HepG2 (cell line): ENCODE data around the gene COPS6.

Source experiments
- KLF6 ChIP-seq: IDR thresholded peaks from 2 replicates; pipeline ENCODE4 v1.8.0; 2016; ENCODE audit warnings: missing biosample characterization, missing genetic modification reagents
- NR2F2 ChIP-seq: IDR thresholded peaks from 2 replicates; pipeline ENCODE4 v1.6.1; 2012; ENCODE audit warnings: low read depth, inconsistent platforms, borderline replicate concordance
- SUZ12 ChIP-seq: fragments of 150-350 bp; IDR thresholded peaks from 2 replicates; pipeline ENCODE4 v1.6.1; 2014; ENCODE audit warnings: low read depth, low read length
- ZNF549 ChIP-seq: sonication (generic); formaldehyde crosslinking; IDR thresholded peaks from 2 replicates; pipeline ENCODE4 v1.5.0; 2020; ENCODE audit warnings: missing genetic modification reagents
- TF ChIP-seq, protein P1 (sequence below): sonication (generic); formaldehyde crosslinking; IDR thresholded peaks from 2 replicates; pipeline ENCODE4 v1.5.0; 2020; ENCODE audit warnings: mild to moderate bottlenecking, missing genetic modification reagents, moderate library complexity

DNA sequence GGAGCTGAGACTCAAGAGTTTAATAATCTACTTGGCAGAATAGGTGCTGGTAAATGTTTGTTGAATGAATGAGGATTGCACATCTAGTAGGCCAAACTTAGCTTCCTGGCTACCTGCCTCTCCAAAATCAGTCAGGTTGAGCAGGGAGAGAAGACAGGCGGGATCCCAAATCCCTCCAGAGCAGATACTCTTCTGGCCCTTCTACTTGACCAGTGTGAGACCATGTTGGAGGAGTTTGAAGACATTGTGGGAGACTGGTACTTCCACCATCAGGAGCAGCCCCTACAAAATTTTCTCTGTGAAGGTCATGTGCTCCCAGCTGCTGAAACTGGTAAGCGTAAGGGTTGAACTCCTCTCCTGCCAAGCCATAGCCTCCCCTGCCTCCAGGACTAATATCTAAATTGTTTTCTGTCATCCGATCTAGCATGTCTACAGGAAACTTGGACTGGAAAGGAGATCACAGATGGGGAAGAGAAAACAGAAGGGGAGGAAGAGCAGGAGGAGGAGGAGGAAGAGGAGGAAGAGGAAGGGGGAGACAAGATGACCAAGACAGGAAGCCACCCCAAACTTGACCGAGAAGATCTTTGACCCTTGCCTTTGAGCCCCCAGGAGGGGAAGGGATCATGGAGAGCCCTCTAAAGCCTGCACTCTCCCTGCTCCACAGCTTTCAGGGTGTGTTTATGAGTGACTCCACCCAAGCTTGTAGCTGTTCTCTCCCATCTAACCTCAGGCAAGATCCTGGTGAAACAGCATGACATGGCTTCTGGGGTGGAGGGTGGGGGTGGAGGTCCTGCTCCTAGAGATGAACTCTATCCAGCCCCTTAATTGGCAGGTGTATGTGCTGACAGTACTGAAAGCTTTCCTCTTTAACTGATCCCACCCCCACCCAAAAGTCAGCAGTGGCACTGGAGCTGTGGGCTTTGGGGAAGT is 35.8 kb downstream of the COPS6 start:
- no peak for TF ChIP-seq ZNF549
- no peak for TF ChIP-seq KLF6
- no peak for TF ChIP-seq NR2F2
- TF ChIP-seq SUZ12, result no peak
- TF ChIP-seq, protein P1, sequence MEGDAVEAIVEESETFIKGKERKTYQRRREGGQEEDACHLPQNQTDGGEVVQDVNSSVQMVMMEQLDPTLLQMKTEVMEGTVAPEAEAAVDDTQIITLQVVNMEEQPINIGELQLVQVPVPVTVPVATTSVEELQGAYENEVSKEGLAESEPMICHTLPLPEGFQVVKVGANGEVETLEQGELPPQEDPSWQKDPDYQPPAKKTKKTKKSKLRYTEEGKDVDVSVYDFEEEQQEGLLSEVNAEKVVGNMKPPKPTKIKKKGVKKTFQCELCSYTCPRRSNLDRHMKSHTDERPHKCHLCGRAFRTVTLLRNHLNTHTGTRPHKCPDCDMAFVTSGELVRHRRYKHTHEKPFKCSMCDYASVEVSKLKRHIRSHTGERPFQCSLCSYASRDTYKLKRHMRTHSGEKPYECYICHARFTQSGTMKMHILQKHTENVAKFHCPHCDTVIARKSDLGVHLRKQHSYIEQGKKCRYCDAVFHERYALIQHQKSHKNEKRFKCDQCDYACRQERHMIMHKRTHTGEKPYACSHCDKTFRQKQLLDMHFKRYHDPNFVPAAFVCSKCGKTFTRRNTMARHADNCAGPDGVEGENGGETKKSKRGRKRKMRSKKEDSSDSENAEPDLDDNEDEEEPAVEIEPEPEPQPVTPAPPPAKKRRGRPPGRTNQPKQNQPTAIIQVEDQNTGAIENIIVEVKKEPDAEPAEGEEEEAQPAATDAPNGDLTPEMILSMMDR (CRISPR knock-in tag), result no peak
